K562 (cell line): Measurements from ENCODE around the gene ALDH16A1. TPM values are rescaled to one million over a fixed set of nuclear protein-coding genes. Genes with fewer than 3 reads are reported as not detected.

Source experiments
- ARID4B ChIP-seq: sonication (generic); formaldehyde crosslinking; IDR thresholded peaks from 2 replicates; pipeline ENCODE4 v1.8.0; 2022; ENCODE audit warnings: mild to moderate bottlenecking, missing genetic modification reagents
- ELF4 ChIP-seq: fragments of 450-650 bp; formaldehyde crosslinking; IDR thresholded peaks from 2 replicates; pipeline ENCODE4 v1.4.0; 2022; ENCODE audit warnings: missing genetic modification characterization
- MAZ ChIP-seq, 2 experiments: fragments of 450-650 bp in 1 of 2; sonication (generic) in 1 of 2; formaldehyde crosslinking; IDR thresholded peaks in 1 of 2; conservative IDR thresholded peaks in 1 of 2; 2 replicates each; pipeline versions ENCODE4 v1.4.0 to v1.5.0; 2020; ENCODE audit warnings: mild to moderate bottlenecking in 1 of 2, missing genetic modification reagents in 1 of 2
- MYBL2 ChIP-seq, 2 experiments: fragments of 450-650 bp in 1 of 2; sonication (generic) in 1 of 2; formaldehyde crosslinking in 1 of 2; IDR thresholded peaks; 2 replicates each; pipeline versions ENCODE4 v1.6.1 to v1.8.1; 2017 to 2022; ENCODE audit warnings: borderline replicate concordance in 1 of 2, inconsistent platforms in 1 of 2, low read depth in 1 of 2, mild to moderate bottlenecking in 1 of 2, missing genetic modification reagents in 1 of 2, moderate library complexity in 1 of 2
- NCOA1 ChIP-seq: fragments of 450-650 bp; IDR thresholded peaks from 2 replicates; pipeline ENCODE4 v1.6.1; 2016; ENCODE audit warnings: low read depth
- NFIC ChIP-seq: fragments of 450-650 bp; IDR thresholded peaks from 2 replicates; pipeline ENCODE4 v1.6.1; 2017; ENCODE audit warnings: mild to moderate bottlenecking, inconsistent platforms
- RBM34 ChIP-seq: fragments of 200-400 bp; formaldehyde crosslinking; IDR thresholded peaks from 2 replicates; pipeline ENCODE4 v1.6.1; 2018; ENCODE audit warnings: low read length, borderline replicate concordance; ENCODE audit not compliant: insufficient read depth
- SIX5 ChIP-seq, 2 experiments: IDR thresholded peaks; 2 replicates each; pipeline ENCODE4 v1.6.1; 2011; ENCODE audit warnings: low read length in 2 of 2, borderline replicate concordance in 1 of 2, low read depth in 1 of 2, mild to moderate bottlenecking in 1 of 2, moderate library complexity in 1 of 2; ENCODE audit not compliant: insufficient read depth in 1 of 2
- TAF9B ChIP-seq: fragments of 450-650 bp; IDR thresholded peaks from 2 replicates; pipeline ENCODE4 v1.6.1; 2018; ENCODE audit warnings: mild to moderate bottlenecking; ENCODE audit not compliant: partially characterized antibody
- ZNF12 ChIP-seq: sonication (generic); formaldehyde crosslinking; IDR thresholded peaks from 2 replicates; pipeline ENCODE4 v1.4.0; 2020; ENCODE audit warnings: mild to moderate bottlenecking, missing genetic modification reagents
- ZNF717 ChIP-seq: fragments of 250-450 bp; sonication (Bioruptor Pico); IDR thresholded peaks from 2 replicates; pipeline ENCODE4 v1.5.0; 2021
- polyA plus RNA-seq, 8 experiments: library from polyadenylated mRNA; depleted of rRNA in 4 of 8; stranded (reverse) in 5 of 8; unstranded in 3 of 8; fragments of >200 nt; fragmentation: Nextera tagmentation in 2 of 8; fragmentation: Illumina TruSeq in 1 of 8; extraction: Ambion mirVana in 2 of 8; extraction: Trizol in 1 of 8; gene quantifications; 2 replicates each; pipeline versions ENCODE4 v1.2.1 to v1.2.3, GENCODE V29; 2011 to 2014; ENCODE audit warnings: inconsistent platforms in 1 of 8, missing spikeins in 1 of 8
- total RNA-seq, 7 experiments: library from RNA; depleted of rRNA in 6 of 7; stranded (reverse); fragments of >200 nt in 6 of 7; fragmentation: Illumina TruSeq in 2 of 7; extraction: Trizol in 2 of 7; gene quantifications; 2 replicates each; pipeline versions ENCODE4 v1.2.1 to v1.2.3, GENCODE V29; 2011 to 2021; ENCODE audit warnings: low replicate concordance in 1 of 7
- TF ChIP-seq, protein P1 (sequence below), 2 experiments: fragments of 450-650 bp; IDR thresholded peaks; 2 replicates each; pipeline ENCODE4 v1.6.1; 2018; ENCODE audit warnings: mild to moderate bottlenecking in 2 of 2, low read depth in 1 of 2; ENCODE audit not compliant: partially characterized antibody in 2 of 2
- TF ChIP-seq, protein P2 (sequence below): fragments of 150-350 bp; IDR thresholded peaks from 2 replicates; pipeline ENCODE4 v1.6.1; 2014; ENCODE audit warnings: low read depth, mild to moderate bottlenecking, low read length, borderline replicate concordance

The ALDH16A1 gene
- total and polyA plus RNA-seq, 9 of the 15 experiments (the other 6 are each of a cell fraction or from before 2014, with no cell fraction given), result 2.2 to 52.2 (median 7.6) TPM

DNA sequence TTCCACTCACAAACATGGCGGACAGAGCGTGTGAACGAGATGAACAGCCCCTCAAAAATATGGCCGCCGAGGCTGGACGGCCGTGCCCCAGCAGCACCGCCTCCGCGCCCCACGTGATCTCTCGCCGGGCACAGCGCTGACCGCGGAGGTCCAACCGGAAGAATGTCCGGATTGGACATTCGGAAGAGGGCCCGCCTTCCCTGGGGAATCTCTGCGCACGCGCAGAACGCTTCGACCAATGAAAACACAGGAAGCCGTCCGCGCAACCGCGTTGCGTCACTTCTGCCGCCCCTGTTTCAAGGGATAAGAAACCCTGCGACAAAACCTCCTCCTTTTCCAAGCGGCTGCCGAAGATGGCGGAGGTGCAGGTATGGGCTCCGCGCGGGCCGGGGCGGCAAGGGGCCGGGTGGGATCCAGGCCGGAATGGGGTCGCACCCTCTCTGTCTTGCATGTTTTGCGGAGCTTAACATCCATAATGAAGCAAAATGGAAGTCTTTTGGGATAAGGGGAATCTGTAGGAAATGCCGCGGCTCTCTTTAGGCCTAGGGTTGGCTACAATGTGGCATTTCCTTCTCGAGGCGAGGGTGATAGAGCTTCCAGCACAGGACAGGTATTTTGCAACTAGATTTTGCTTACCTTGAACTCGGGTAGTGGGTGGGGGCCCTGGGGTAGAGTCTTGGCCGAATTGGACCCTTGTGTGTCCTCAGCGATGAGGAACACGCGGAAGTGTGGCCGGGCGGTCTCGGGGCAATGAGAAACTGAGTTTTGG is 34.4 kb downstream of the ALDH16A1 start, which contains the start of gene RPL13A (continued):
- TF ChIP-seq, protein P1, sequence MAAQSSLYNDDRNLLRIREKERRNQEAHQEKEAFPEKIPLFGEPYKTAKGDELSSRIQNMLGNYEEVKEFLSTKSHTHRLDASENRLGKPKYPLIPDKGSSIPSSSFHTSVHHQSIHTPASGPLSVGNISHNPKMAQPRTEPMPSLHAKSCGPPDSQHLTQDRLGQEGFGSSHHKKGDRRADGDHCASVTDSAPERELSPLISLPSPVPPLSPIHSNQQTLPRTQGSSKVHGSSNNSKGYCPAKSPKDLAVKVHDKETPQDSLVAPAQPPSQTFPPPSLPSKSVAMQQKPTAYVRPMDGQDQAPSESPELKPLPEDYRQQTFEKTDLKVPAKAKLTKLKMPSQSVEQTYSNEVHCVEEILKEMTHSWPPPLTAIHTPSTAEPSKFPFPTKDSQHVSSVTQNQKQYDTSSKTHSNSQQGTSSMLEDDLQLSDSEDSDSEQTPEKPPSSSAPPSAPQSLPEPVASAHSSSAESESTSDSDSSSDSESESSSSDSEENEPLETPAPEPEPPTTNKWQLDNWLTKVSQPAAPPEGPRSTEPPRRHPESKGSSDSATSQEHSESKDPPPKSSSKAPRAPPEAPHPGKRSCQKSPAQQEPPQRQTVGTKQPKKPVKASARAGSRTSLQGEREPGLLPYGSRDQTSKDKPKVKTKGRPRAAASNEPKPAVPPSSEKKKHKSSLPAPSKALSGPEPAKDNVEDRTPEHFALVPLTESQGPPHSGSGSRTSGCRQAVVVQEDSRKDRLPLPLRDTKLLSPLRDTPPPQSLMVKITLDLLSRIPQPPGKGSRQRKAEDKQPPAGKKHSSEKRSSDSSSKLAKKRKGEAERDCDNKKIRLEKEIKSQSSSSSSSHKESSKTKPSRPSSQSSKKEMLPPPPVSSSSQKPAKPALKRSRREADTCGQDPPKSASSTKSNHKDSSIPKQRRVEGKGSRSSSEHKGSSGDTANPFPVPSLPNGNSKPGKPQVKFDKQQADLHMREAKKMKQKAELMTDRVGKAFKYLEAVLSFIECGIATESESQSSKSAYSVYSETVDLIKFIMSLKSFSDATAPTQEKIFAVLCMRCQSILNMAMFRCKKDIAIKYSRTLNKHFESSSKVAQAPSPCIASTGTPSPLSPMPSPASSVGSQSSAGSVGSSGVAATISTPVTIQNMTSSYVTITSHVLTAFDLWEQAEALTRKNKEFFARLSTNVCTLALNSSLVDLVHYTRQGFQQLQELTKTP (IDR thresholded peaks at IDR 0.05; ENCODE audit: low read depth in 1 of 2, partially characterized antibody in 2 of 2), result peak in 1 of 2 experiments; percentile 68
- TF ChIP-seq, protein P2, sequence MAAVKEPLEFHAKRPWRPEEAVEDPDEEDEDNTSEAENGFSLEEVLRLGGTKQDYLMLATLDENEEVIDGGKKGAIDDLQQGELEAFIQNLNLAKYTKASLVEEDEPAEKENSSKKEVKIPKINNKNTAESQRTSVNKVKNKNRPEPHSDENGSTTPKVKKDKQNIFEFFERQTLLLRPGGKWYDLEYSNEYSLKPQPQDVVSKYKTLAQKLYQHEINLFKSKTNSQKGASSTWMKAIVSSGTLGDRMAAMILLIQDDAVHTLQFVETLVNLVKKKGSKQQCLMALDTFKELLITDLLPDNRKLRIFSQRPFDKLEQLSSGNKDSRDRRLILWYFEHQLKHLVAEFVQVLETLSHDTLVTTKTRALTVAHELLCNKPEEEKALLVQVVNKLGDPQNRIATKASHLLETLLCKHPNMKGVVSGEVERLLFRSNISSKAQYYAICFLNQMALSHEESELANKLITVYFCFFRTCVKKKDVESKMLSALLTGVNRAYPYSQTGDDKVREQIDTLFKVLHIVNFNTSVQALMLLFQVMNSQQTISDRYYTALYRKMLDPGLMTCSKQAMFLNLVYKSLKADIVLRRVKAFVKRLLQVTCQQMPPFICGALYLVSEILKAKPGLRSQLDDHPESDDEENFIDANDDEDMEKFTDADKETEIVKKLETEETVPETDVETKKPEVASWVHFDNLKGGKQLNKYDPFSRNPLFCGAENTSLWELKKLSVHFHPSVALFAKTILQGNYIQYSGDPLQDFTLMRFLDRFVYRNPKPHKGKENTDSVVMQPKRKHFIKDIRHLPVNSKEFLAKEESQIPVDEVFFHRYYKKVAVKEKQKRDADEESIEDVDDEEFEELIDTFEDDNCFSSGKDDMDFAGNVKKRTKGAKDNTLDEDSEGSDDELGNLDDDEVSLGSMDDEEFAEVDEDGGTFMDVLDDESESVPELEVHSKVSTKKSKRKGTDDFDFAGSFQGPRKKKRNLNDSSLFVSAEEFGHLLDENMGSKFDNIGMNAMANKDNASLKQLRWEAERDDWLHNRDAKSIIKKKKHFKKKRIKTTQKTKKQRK, result peak; percentile 14; the same call in 1 of the 2 replicates
- peak; percentile 51; the same call in 1 of the 2 replicates for TF ChIP-seq NFIC
- TF ChIP-seq ZNF12, result no peak
- no peak for TF ChIP-seq ARID4B (CRISPR knock-in tag)
- no peak for TF ChIP-seq ZNF717 (CRISPR knock-in tag)
- peak; percentile 98 for TF ChIP-seq TAF9B
- TF ChIP-seq MYBL2 (IDR thresholded peaks at IDR 0.05; ENCODE audit: low read depth), result no peak
- TF ChIP-seq MYBL2 (CRISPR knock-in tag; IDR thresholded peaks at IDR 0.05; ENCODE audit: borderline replicate concordance), result no peak
- no peak for TF ChIP-seq ELF4 (CRISPR knock-in tag)
- TF ChIP-seq RBM34, result no peak
- peak; percentile 5 to 38; a peak in 2 of 4 replicates for TF ChIP-seq SIX5 (IDR thresholded peaks at IDR 0.05; ENCODE audit: borderline replicate concordance in 1 of 2, insufficient read depth in 1 of 2, low read depth in 1 of 2, low read length in 2 of 2)
- peak in 1 of 2 experiments; percentile 68; a peak in 2 of 4 replicates for TF ChIP-seq MAZ (CRISPR knock-in tag; conservative IDR thresholded peaks at IDR 0.05 in 1 of 2, IDR thresholded peaks at IDR 0.05 in 1 of 2)
- TF ChIP-seq NCOA1, result peak; percentile 28; the same call in 1 of the 2 replicates
